Large intestine (tissue), 3 donors: Measurements from ENCODE around the gene CITED4. TPM values are rescaled to one million over a fixed set of nuclear protein-coding genes. Genes with fewer than 3 reads are reported as not detected.

Experiments used
- DNase-seq, 2 donors: peaks; one replicate each; pipeline versions ENCODE4 v3.0.0 to v3.0.0-alpha.2; 2013
- H3K27ac ChIP-seq: one replicate; pipeline ENCODE4 v1.5.1; 2013; ENCODE audit warnings: low read length
- H3K27me3 ChIP-seq: 2 replicates; pipeline ENCODE4 v1.6.1; 2013; ENCODE audit warnings: low read length; ENCODE audit not compliant: control insufficient read depth, insufficient read depth
- H3K36me3 ChIP-seq: 2 replicates; pipeline ENCODE4 v1.6.1; 2013; ENCODE audit warnings: low read length; ENCODE audit not compliant: control insufficient read depth, insufficient read depth
- H3K4me1 ChIP-seq: one replicate; pipeline ENCODE4 v1.6.1; 2013; ENCODE audit warnings: low read length; ENCODE audit not compliant: control insufficient read depth, insufficient read depth
- H3K4me3 ChIP-seq: one replicate; pipeline ENCODE4 v1.5.1; 2013; ENCODE audit warnings: low read length
- H3K9me3 ChIP-seq: one replicate; pipeline ENCODE4 v1.6.1; 2013; ENCODE audit warnings: mild to moderate bottlenecking, low read depth, low read length, moderate library complexity; ENCODE audit not compliant: control insufficient read depth
- WGBS: methylation state at CpG from one replicate; pipeline ENCODE4 v1.1.5; 2013; ENCODE audit warnings: low lambda C conversion rate; ENCODE audit not compliant: insufficient coverage; 5-methylcytosine and 5-hydroxymethylcytosine counted together
- polyA plus RNA-seq: library from polyadenylated mRNA; unstranded; fragments of 120-200 nt; gene quantifications from one replicate; pipeline ENCODE4 v1.2.1, GENCODE V29; 2013

Gene CITED4
- polyA plus RNA-seq, 1 donor: 4.3 TPM

DNA sequence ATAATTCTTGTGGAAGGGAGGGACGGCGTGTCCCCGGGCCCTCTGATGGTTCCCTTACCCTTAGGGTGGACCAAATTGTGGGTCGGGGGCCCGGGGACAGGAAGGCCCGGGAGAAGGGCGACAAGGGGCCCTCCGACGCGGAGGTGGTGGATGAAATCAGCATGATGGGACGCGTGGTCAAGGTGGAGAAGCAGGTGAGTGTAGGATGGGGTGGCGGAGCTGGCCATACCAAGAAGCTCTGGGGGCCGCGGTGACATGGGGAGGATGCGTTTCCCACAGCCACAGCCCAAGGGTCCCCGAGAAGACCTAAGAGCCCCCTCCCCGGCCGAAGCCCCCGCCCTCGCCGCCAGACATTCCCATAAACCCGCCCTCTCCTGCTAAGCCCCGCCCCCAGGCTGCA is 24.6 kb downstream of the CITED4 start:
- Histone ChIP-seq H3K27me3 (peaks cover 5% of the 10 kb centered on the region), H3K36me3 (no peaks in the 10 kb centered on the region), H3K4me3 (no peak overlapping the region), H3K4me1 (no peaks in the 10 kb centered on the region), H3K27ac (no peak overlapping the region), H3K9me3 (peaks cover 5% of the 10 kb centered on the region)
- DNase-seq: no peak
- WGBS: 80% methylated on average over 3 of the region's 24 CpGs

GRCh38 chr1:40836283-40836682 is 25.9 kb downstream of the CITED4 start:
- Histone ChIP-seq H3K36me3 (no peaks in the 10 kb centered on the region), H3K4me3 (no peak overlapping the region), H3K4me1 (no peaks in the 10 kb centered on the region), H3K27ac (no peak overlapping the region), H3K9me3 (peaks cover 5% of the 10 kb centered on the region), H3K27me3 (peaks cover 5% of the 10 kb centered on the region)
- DNase-seq: no peak
- 100% methylated on average over 2 of the region's 4 CpGs for WGBS

- H3K27me3 ChIP-seq: peaks cover 5% of the 10 kb centered on the region
- no CpG with 5 or more reads among the region's 11 CpGs for WGBS
- H3K4me3 ChIP-seq: no peak overlapping the region
- DNase-seq: no peak
- peaks cover 5% of the 10 kb centered on the region for H3K9me3 ChIP-seq
- H3K4me1 ChIP-seq: no peaks in the 10 kb centered on the region
- no peak overlapping the region for H3K27ac ChIP-seq
- H3K36me3 ChIP-seq: no peaks in the 10 kb centered on the region
Observed at GRCh38 chr1:40834968-40835545, 27.1 kb downstream of the CITED4 start.

DNA sequence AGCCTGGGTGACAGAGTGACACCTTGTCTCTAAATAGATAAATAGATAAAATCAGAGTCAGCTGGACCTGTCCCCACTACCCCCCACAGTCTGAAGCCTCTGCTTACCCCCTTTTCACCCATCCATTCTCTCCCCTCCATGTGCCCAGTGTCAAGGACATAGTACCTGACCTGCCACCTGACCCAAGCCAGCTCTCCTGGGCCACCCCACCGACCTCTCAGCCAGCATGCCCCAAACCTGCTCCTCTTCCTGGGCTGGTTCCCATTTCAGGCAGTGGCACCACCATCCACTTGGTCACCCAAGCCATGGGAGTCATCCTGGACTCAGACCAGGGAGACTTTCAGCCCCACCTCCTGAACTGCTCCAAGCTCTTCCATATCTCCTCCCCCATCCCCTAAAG is 28.2 kb downstream of the CITED4 start:
- DNase-seq: no peak
- Histone ChIP-seq H3K4me1 (no peaks in the 10 kb centered on the region), H3K27ac (no peak overlapping the region), H3K4me3 (no peak overlapping the region), H3K36me3 (no peaks in the 10 kb centered on the region), H3K9me3 (peaks cover 5% of the 10 kb centered on the region), H3K27me3 (peaks cover 5% of the 10 kb centered on the region)
- WGBS: no CpG with 5 or more reads among the region's 1 CpG

- Histone ChIP-seq H3K4me3 (no peak overlapping the region), H3K4me1 (no peaks in the 10 kb centered on the region), H3K9me3 (no peaks in the 10 kb centered on the region), H3K27ac (no peak overlapping the region), H3K27me3 (no peaks in the 10 kb centered on the region), H3K36me3 (no peaks in the 10 kb centered on the region)
- WGBS: no CpG with 5 or more reads among the region's 22 CpGs
- no peak for DNase-seq
Observed at GRCh38 chr1:40831001-40831732, 31.0 kb downstream of the CITED4 start.

DNA sequence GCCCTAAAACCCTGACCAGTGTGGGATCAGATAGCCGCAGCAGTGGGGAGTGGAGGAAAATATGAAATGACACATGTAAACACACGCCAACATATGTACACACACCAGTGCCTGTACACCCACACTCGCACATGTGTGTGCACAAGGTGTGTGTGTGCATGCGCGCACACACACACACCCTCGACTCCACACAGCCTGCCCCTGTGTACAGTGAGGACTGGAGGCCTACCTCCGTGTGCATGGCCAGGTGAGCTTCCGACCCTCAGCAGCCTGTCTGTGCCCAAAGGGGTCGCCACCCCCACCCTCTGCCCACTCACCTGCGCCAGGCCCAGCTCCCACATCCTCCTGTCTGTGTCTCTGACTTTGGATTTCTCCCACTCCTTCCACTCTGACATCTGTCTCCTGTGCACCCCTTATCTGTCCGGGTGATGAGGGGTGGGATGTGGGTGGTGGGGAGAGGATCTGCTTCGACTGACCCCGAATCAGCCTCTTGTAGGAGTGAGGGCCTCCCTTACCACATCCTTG is 31.7 kb downstream of the CITED4 start:
- no peak overlapping the region for H3K4me3 ChIP-seq
- no CpG with 5 or more reads among the region's 13 CpGs for WGBS
- H3K27ac ChIP-seq: no peak overlapping the region
- DNase-seq: no peak
- H3K36me3 ChIP-seq: no peaks in the 10 kb centered on the region
- H3K9me3 ChIP-seq: no peaks in the 10 kb centered on the region
- H3K4me1 ChIP-seq: no peaks in the 10 kb centered on the region
- no peaks in the 10 kb centered on the region for H3K27me3 ChIP-seq

DNA sequence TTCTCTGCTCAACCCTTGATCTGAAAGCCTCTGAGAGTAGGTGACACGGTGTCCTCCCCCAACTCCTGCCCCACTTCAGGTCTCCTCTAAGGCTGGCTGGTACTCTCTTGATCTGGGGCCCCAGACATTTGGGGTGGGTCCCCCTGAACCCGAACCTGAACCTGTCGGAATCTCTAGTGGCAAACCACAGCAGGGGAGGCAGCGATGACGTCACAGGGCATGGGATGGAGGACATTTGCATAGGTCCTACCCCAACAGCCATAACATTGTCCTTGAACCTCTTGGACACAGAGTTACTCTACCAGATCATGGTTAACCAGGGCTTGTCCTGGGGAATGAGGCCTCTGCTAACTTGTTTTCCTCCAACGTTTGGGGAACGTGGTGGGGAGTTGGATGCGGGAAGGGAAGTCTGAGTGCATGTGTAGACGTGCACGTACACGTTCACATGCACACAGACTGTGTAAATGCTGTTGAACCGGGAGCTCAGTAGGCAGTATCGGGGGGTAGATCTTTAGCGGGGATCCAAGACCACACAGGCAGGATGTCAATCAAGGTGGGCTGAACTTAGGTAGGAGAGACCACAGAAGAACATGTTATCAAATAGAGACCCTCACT is 32.4 kb downstream of the CITED4 start:
- no peak overlapping the region for H3K4me3 ChIP-seq
- no CpG with 5 or more reads among the region's 14 CpGs for WGBS
- no peaks in the 10 kb centered on the region for H3K27me3 ChIP-seq
- DNase-seq: no peak
- no peak overlapping the region for H3K27ac ChIP-seq
- no peaks in the 10 kb centered on the region for H3K36me3 ChIP-seq
- H3K4me1 ChIP-seq: no peaks in the 10 kb centered on the region
- no peaks in the 10 kb centered on the region for H3K9me3 ChIP-seq

DNA sequence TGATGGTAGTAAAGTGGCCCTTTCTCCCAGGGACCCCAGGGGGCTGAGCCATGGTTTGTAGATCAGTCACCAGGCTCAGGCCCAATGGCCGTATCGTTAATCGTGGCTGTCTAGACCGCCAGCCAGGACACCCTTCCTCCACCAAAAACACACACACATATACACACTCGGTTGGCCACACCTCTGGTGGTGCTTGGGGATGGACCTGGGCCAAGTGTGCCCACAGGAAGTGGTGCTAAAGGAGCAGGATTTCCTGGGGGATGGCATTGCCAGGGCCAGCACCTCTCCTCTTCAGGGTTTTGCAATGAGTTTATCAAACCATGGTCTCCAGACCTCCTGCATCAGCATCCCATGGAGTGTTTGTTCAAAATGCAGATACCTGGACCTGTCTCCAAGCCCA is 36.2 kb downstream of the CITED4 start:
- no peak for DNase-seq
- WGBS: no CpG with 5 or more reads among the region's 5 CpGs
- no peaks in the 10 kb centered on the region for H3K36me3 ChIP-seq
- no peaks in the 10 kb centered on the region for H3K27me3 ChIP-seq
- H3K27ac ChIP-seq: no peak overlapping the region
- H3K4me1 ChIP-seq: no peaks in the 10 kb centered on the region
- H3K4me3 ChIP-seq: no peak overlapping the region
- H3K9me3 ChIP-seq: no peaks in the 10 kb centered on the region

DNA sequence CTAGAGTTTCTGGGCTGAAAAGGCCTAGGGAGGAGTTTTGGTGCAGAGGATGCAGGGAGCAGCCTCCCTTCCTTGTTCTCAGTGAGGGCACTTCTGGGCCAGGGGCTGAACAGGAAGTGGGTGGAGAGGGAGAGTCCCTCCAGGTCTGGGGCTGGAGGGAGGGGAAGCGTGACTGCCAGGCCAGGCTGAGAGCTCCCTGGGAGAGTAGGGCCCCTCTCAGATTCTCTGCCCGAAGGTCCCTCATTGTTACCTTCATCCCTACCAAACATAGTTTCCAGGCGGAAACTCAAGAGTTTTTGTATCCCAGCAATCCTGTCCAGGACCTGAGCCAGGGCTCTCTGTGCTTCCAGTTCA is 36.8 kb downstream of the CITED4 start:
- no peaks in the 10 kb centered on the region for H3K27me3 ChIP-seq
- H3K9me3 ChIP-seq: no peaks in the 10 kb centered on the region
- H3K4me3 ChIP-seq: no peak overlapping the region
- no peak overlapping the region for H3K27ac ChIP-seq
- H3K4me1 ChIP-seq: no peaks in the 10 kb centered on the region
- H3K36me3 ChIP-seq: no peaks in the 10 kb centered on the region
- no CpG with 5 or more reads among the region's 3 CpGs for WGBS
- no peak for DNase-seq

DNA sequence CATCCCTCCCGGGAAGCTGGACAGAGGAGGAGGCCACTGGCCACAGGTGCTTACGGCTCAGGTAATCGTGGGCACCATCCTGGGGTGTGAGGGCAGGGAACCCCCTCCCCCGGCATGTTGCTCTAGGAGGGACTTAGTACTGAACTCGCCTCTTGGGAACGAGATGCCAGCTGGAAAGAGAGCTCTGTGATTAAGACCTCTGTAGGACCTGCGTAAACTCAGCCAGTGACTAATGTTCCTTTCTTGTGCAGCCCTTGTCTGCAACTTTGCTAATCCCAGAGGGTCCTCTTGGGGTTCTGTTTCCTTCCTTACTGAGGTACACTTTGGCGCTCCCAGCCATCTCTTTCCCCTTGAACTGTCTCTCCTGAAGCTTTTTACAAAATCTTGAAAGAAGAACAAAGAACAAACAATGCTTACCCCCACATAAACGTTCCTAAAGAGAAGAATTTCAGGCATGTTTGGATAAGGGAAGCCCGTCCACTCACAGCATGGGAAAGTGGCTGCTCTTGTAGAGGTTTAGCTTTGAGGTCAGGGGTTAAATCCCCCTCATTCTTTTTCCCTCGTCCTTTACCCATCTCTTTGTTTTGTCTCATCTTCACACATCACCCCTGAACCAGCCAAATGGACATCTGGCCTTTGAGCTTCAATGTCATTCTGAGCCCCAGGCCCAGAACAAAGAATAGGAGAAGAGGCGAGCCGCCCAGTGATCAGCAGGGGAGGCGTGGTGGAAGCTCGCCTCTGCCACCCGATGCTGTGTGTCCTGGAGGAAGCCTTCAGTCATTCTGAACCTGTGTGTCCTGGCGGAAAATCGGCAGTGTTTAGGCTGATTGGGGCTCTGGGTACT is 37.4 kb downstream of the CITED4 start:
- 60% methylated on average over 2 of the region's 18 CpGs for WGBS

More for the DNA sequence above, 37.4 kb downstream of the CITED4 start:
- H3K36me3 ChIP-seq: no peaks in the 10 kb centered on the region
- H3K27me3 ChIP-seq: no peaks in the 10 kb centered on the region
- peak overlapping the region; percentile 17 for H3K27ac ChIP-seq
- H3K4me1 ChIP-seq: no peaks in the 10 kb centered on the region
- DNase-seq: no peak
- H3K9me3 ChIP-seq: no peaks in the 10 kb centered on the region
- no peak overlapping the region for H3K4me3 ChIP-seq
